Sigmoid colon (tissue), 4 donors: ENCODE data around the gene PPL.

Source experiments
- EP300 ChIP-seq, 4 donors: sonication (generic); formaldehyde crosslinking; IDR thresholded peaks; one replicate each; pipeline ENCODE4 v1.6.1; 2017; ENCODE audit warnings: antibody characterized with exemption in 4 of 4
- POLR2AphosphoS5 ChIP-seq, 4 donors: sonication (generic); formaldehyde crosslinking; IDR thresholded peaks; one replicate each; pipeline ENCODE4 v1.6.1; 2017; ENCODE audit warnings: antibody characterized with exemption in 4 of 4
- TF ChIP-seq, protein P1 (sequence below), 4 experiments: fragments of 450-650 bp in 3 of 4; fragments of 200-600 bp in 1 of 4; IDR thresholded peaks; one replicate each; pipeline ENCODE4 v1.5.1; 2016 to 2019; ENCODE audit warnings: antibody characterized with exemption in 4 of 4, mild to moderate bottlenecking in 3 of 4, moderate library complexity in 2 of 4

DNA sequence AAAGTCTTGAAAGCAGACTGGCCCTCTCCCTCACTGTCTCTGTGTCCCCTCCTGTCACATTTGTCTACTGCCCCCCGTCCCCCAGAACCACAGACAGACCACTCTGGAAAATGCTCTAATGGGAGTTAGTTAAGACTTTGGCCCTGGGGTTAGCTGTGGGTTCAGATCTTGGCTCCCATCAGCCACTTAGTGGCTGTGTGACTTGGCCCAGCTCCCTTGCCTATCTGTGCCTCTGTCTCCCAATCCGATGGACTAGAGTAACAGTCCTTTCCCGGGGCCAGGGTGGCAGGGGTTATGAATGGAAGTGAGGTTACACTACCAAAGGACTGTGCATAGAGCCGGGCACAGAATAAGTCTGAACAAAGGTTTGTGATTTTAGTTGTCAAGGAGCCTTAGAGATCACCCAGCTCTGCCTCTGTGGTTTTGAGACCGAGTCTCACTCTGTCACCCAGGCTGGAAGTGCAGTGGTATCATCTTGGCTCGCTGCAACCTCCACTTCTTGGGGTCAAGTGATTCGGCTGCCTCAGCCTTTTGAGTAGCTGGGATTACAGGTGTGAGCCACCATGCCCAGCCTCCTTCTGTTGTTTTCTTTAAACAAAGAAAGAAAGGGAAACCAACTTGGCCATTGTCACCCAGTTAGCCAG lies 23.7 kb downstream of the PPL start:
- TF ChIP-seq, protein P1, sequence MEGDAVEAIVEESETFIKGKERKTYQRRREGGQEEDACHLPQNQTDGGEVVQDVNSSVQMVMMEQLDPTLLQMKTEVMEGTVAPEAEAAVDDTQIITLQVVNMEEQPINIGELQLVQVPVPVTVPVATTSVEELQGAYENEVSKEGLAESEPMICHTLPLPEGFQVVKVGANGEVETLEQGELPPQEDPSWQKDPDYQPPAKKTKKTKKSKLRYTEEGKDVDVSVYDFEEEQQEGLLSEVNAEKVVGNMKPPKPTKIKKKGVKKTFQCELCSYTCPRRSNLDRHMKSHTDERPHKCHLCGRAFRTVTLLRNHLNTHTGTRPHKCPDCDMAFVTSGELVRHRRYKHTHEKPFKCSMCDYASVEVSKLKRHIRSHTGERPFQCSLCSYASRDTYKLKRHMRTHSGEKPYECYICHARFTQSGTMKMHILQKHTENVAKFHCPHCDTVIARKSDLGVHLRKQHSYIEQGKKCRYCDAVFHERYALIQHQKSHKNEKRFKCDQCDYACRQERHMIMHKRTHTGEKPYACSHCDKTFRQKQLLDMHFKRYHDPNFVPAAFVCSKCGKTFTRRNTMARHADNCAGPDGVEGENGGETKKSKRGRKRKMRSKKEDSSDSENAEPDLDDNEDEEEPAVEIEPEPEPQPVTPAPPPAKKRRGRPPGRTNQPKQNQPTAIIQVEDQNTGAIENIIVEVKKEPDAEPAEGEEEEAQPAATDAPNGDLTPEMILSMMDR (IDR thresholded peaks at IDR 0.05) = no peak
- TF ChIP-seq EP300 (IDR thresholded peaks at IDR 0.05) (no peak), POLR2AphosphoS5 (IDR thresholded peaks at IDR 0.05) (no peak)
